Measurements from ENCODE around the gene MORN1.

The MORN1 gene

DNA sequence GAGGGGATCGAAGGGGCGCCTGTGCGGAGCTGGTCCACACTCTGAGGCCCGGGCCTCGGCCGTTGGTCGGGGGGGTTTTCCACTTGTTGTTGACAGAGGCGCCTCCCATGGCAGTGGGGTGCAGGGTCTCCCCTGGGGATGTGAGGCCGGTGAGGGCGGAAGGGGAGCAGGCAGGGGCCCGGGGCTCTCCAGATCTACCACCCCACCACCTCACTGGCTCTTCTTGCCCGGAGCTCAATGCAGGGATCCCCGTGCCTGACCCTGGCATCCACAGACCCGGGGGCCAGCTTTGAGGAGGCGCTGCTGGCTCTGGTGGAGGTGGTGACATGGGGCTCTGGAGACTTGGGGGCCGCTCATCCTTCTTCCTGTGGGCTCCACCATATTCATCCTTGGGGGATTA lies 28.1 kb upstream of the MORN1 start:
- DNase-seq (ENCODE audit: low read depth): no peak

- DNase-seq (ENCODE audit: low read depth): no peak
Observed at GRCh38 chr1:2418791-2419320, 27.5 kb upstream of the MORN1 start.

DNA sequence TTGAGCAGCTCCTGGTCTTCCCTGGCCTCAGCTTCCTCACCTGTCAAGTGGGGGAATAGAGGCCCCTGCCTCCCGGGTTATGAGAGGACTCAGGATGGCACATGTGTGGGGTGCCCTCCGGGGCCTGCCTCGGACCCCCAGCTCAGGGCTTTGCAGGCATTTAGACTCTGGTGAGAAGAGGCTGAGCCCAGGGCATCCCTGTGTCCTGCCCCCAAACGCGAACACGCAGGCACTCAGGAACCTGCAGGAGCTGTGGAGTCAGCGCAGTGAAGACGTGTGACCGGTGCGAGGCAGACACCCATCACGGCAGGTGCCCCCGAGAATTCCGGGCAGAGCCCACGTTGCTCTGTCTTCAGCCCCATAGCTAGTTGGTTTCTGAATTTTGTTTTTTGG lies 26.5 kb upstream of the MORN1 start:
- DNase-seq (ENCODE audit: low read depth): no peak

- DNase-seq (ENCODE audit: low read depth): no peak
Observed at GRCh38 chr1:2417083-2417832, 25.9 kb upstream of the MORN1 start.

DNA sequence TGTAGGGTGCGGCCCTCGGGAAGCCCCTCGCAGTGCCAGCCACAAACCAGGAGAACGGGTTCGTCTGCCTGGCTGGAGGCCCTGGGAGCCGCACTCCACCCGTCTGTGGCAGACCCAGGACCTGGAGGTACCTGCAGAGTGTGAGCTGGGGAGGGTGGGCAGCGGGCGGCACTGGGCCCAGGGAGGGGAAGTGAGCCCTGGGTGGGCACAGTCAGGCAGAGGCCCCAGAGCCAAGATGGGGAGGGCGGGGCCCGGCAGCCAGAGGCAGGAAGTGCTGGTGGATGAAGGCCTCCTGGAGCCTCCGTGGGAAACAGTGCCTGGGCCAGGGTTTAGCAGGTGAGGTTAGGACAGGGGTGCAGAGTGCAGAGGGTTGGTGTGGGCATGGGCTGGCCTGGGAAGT lies 25.0 kb upstream of the MORN1 start:
- DNase-seq (ENCODE audit: low read depth): peak; percentile 18

DNA sequence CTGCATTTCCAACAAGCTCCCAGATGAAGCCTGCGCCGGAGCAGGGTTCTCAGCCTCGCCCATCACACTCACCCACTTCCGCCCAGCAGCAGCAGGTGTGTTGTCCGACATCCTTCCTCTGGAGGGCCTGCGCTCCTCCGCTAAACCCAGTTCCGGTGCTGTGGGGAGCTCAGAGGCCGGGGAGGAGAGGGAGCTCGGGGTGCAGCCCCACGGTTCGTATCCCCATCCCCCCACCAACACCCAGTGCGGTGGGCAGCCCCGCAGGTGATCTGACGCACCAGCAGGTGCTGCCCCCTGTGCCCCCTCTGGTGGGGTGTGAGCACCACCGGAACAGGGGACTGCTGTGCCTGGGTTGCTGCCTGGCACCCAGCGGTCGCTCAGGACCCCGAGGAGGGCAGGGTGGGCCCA lies 24.5 kb upstream of the MORN1 start:
- peak; percentile 13 for DNase-seq (ENCODE audit: low read depth)

DNA sequence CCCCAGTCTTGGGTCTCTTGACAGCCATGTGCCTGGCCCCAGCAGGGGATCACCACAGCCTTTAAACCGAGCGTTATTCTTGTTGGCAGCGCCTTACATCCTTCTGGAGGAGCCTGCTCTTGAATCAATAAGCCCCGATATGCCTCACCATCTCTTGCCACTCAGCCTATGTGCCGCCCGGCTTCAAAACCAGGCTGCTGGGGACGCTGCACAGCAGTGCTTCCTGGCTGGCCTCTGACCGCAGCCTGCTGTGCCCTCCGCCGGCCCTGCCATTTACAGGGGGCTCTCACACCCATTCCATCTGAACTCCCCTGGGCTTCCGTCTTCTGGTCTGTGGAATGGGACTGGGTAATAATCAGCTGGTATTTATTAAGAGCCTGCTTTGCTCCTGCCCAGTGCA lies 24.0 kb upstream of the MORN1 start:
- no peak for DNase-seq (ENCODE audit: low read depth)

GRCh38 chr1:2414297-2414958 lies 23.1 kb upstream of the MORN1 start:
- peak; percentile 74 for DNase-seq (ENCODE audit: low read depth)

GRCh38 chr1:2413495-2414296 lies 22.3 kb upstream of the MORN1 start:
- peak; percentile 14 for DNase-seq (ENCODE audit: low read depth)

DNA sequence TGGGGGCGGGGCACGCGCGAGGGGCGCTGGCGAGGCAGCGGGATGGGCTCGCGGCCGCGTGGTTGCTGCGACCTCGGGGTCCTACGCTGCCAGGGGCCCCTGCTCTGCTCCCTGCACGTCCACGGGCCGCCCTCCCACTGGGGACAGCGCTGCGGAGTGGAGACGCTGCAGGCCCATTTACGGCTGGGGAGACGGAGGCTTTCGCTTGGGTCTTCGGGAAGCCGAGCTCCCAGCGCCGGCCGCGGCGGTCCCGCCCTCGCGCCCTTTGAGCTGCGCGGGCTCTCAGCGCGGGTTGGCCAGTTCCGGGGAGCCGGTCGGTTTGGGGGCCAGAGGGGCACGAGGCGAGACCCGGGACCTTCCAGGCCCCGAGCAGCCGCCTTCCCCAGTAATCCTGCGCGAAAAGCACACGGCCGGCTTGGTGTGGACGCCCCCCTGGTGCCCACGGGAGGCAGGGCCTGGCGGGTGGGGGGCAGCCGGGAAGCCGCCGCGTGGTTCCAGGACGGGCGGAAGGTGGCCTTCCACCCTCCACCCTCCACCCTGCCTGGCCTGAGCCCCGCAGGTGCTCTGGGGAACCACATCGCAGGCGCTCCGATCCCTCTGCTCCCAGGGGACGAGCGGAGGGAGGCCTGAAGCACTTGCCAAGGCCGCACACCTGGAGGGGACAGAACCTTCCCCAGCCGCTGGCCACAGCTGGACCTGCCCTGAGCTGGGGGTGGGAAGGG lies 21.6 kb upstream of the MORN1 start:
- no peak for DNase-seq (ENCODE audit: low read depth)

DNA sequence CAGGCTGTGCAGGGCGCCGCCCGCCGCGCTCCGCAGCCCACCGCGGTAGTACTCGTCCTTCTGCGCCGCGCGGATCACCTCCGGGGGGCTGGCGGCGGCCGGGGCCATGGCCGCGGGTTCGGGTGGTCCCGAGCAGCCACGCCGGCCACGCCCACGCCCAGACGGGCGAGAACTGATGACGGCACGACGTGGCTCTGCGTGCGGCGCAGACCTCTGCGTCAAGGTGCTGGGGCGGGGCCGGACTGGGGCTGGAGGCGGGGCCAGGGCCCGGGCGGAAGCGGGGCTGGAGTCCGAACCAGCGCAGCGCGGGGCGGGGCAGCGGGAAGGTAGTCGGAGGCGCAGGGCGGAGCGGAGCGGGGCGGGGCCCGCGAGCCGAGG lies 21.0 kb upstream of the MORN1 start, which contains the start of gene PEX10:
TSS of gene PEX10 (minus strand) at position 170 of the 378 bp plus-strand sequence. CDS start at position 108, 62 bp downstream.
- peak; percentile 98 for DNase-seq (ENCODE audit: low read depth)

- DNase-seq (ENCODE audit: low read depth): peak; percentile 9
Observed at GRCh38 chr1:2411801-2412394, 20.5 kb upstream of the MORN1 start.

- no peak for DNase-seq (ENCODE audit: low read depth)
Observed at GRCh38 chr1:2409745-2410144, 18.4 kb upstream of the MORN1 start.

DNA sequence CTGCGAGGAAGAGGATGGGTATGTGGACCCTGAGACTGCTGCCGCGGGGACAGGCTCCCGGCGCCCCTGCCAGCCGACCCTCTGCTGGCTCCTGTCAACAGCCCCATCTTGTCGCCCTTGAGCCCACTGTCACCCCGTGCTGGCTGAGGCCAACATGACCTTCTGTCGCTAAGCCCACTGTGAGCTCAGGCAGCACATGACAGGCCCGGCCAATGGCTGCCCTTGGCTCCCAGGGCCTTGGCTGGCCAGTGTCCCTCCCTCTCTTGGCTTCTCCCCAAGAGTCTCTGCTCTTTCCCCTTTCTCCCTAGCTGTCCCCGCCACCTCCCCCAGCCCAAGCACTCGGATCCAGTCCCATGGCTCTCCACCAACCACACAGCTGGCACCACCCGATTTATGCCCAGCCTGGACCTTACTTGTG lies 17.5 kb upstream of the MORN1 start:
- no peak for DNase-seq (ENCODE audit: low read depth)

DNA sequence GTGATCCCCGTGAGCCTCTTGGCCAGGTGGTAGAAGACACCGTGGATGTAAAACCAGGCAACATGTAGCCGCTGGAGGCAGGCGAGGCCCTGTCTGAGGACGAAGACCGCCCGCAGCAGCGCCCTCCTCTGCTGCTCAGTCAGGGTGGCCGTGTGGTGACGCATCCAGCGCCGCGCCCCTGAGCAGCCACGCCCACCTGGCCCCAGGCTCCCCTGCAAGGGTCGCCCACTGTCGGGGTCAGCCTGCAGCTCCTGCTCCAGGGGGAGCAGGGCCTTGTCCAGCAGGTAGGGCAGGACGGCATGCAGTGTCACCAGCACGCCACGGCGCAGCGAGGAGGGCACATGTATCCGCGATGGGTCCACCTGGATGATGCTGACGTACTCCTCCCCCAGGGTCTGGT lies 17.1 kb upstream of the MORN1 start:
- no peak for DNase-seq (ENCODE audit: low read depth)

- DNase-seq (ENCODE audit: low read depth): no peak
Observed at GRCh38 chr1:2407991-2408275, 16.6 kb upstream of the MORN1 start.

DNA sequence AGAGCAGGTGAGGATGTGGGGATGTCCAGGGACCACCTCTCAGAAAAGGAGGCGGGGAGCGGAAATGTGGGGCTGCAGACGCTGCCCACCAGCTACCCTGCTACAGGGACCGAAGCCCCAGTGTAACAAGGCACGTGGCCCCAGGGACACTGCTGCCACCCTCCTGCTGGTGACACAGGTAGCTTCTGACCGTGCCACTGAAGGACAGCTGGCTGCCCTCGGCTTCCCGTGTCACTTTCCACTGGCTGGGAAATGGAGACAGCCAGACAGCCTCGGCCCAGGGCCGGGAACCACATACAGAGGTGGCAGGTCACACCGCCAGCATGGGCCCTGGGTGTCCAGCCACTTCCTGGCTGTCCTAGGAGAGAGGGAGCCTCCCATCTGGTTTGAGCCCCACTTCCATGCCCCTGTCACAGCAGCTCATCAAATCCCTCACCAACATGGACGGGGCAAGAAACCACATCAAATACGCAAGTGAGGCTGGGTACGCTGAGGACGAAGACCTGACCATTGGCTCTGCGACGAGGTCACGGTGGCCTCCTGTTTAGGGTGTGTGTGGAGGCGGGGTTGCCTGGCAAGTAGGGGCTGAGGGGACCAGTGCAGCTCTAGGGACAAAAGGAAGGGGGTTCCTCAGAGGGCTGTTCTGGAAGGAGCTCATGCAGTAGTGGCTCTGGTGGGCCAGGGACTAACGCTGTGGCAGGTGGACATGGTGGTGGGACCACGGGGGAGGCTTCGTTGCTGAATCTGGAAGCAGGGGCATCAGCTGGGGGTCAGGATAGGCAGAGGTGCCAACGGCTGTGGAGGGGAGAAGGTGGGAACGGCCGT lies 16.0 kb upstream of the MORN1 start:
- DNase-seq (ENCODE audit: low read depth): no peak

DNA sequence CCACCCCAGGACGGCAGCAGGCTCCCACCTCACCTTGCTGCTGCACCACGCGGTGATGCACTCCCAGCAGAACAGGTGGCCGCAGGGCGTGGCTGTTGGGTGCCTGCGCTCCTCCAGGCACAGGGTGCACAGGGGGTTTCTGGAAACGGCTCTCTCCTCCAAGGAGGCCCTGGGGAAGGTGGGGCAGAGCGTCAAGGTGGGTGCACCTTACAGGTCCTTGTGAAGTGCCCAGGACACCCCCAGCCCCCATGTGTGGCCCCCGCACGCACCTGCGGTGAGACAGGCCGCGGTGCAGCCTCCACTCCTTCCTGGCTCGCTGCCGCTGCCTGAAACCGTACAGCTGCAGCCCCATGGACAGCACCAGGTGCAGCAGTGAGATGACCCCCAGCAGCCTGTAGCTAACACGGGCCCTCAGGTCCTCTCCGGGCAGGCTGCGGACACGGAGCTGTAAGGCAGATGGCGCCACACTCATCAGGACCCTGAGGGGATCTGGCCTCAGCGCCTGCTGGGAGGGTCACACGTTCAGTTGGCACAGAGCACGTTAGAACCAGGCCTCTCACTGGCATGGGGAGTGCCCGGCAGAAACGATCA lies 15.2 kb upstream of the MORN1 start:
- no peak for DNase-seq (ENCODE audit: low read depth)

GRCh38 chr1:2405588-2406295 lies 14.4 kb upstream of the MORN1 start:
- DNase-seq (ENCODE audit: low read depth): no peak
